ENCODE data around the gene ALPL. TPM values are rescaled to one million over a fixed set of nuclear protein-coding genes. Genes with fewer than 3 reads are reported as not detected.

ALPL gene
- polyA plus RNA-seq, 1 donor from 2014 or later = 0.42 TPM

GRCh38 chr1:21621051-21621450, 111.8 kb downstream of the ALPL start:
- Histone ChIP-seq H4K20me1 (ENCODE audit: insufficient read depth) (no peaks in the 10 kb centered on the region), H3K36me3 (ENCODE audit: insufficient read depth, low read length) (no peaks in the 10 kb centered on the region), H3K27ac (ENCODE audit: low read length) (no peak overlapping the region), H3F3A (ENCODE audit: insufficient read depth, low read length, poor library complexity, severe bottlenecking) (no peaks in the 10 kb centered on the region), H3K27me3 (ENCODE audit: insufficient read depth, low read depth, low read length) (peaks cover 11% of the 10 kb centered on the region), H3K9me2 (ENCODE audit: insufficient read depth, low read length) (no peaks in the 10 kb centered on the region), H3K9ac (ENCODE audit: low read length) (no peak overlapping the region), H2AFZ (ENCODE audit: low read depth, low read length) (no peak overlapping the region), H3K4me3 (ENCODE audit: low read length) (peak overlapping the region; percentile 15), H3K9me3 (ENCODE audit: low read length) (no peaks in the 10 kb centered on the region), H3K4me2 (ENCODE audit: low read length) (no peak overlapping the region), H3K79me2 (replicated peaks; ENCODE audit: insufficient read depth, low read length) (no peaks in the 10 kb centered on the region)
- TF ChIP-seq TAF1 (IDR thresholded peaks at IDR 0.05; ENCODE audit: low read depth) (no peak), CTCF (IDR thresholded peaks at IDR 0.05; ENCODE audit: poor library complexity, severe bottlenecking) (no peak), RAD21 (conservative IDR thresholded peaks at IDR 0.05) (no peak), MXI1 (conservative IDR thresholded peaks at IDR 0.05; ENCODE audit: poor library complexity, severe bottlenecking) (no peak), POLR2AphosphoS5 (IDR thresholded peaks at IDR 0.05) (no peak)

GRCh38 chr1:21621761-21622436, 112.7 kb downstream of the ALPL start:
- Histone ChIP-seq H3K27ac (ENCODE audit: low read length) (no peak overlapping the region), H3K4me3 (ENCODE audit: low read length) (no peak overlapping the region)

More at GRCh38 chr1:21621761-21622436, 112.7 kb downstream of the ALPL start:
- Histone ChIP-seq H2AFZ (ENCODE audit: low read depth, low read length) (no peak overlapping the region), H3K9me3 (ENCODE audit: low read length) (no peaks in the 10 kb centered on the region), H3K27me3 (ENCODE audit: insufficient read depth, low read depth, low read length) (peaks cover 11% of the 10 kb centered on the region), H3K9me2 (ENCODE audit: insufficient read depth, low read length) (no peaks in the 10 kb centered on the region), H3K9ac (ENCODE audit: low read length) (no peak overlapping the region), H3K4me2 (ENCODE audit: low read length) (no peak overlapping the region), H3K79me2 (replicated peaks; ENCODE audit: insufficient read depth, low read length) (no peaks in the 10 kb centered on the region), H3F3A (ENCODE audit: insufficient read depth, low read length, poor library complexity, severe bottlenecking) (no peaks in the 10 kb centered on the region), H3K36me3 (ENCODE audit: insufficient read depth, low read length) (no peaks in the 10 kb centered on the region), H4K20me1 (ENCODE audit: insufficient read depth) (no peaks in the 10 kb centered on the region)
- no peak for TF ChIP-seq EP300 (conservative IDR thresholded peaks at IDR 0.05; ENCODE audit: poor library complexity, severe bottlenecking)
- TF ChIP-seq MXI1 (conservative IDR thresholded peaks at IDR 0.05; ENCODE audit: poor library complexity, severe bottlenecking) = no peak
- no peak for TF ChIP-seq SMC3 (conservative IDR thresholded peaks at IDR 0.05; ENCODE audit: poor library complexity)
- TF ChIP-seq TAF1 (IDR thresholded peaks at IDR 0.05; ENCODE audit: low read depth) = no peak
- TF ChIP-seq POLR2AphosphoS5 (IDR thresholded peaks at IDR 0.05) = no peak
- no peak for TF ChIP-seq REST (IDR thresholded peaks at IDR 0.05; ENCODE audit: borderline replicate concordance)
- TF ChIP-seq EZH2 (IDR thresholded peaks at IDR 0.05; ENCODE audit: borderline replicate concordance, insufficient read depth, low read length, poor library complexity, severe bottlenecking) = no peak
- TF ChIP-seq CTCF (IDR thresholded peaks at IDR 0.05; ENCODE audit: poor library complexity, severe bottlenecking) = no peak
- no peak for TF ChIP-seq RAD21 (conservative IDR thresholded peaks at IDR 0.05)

Measured in neural cell (in vitro differentiated cells).